ENCODE results near the gene UBE2O. TPM values are rescaled to one million over a fixed set of nuclear protein-coding genes. Genes with fewer than 3 reads are reported as not detected.

Gene UBE2O
- polyA plus RNA-seq, 1 of the 3 experiments (the other 2 are of a cell fraction) = 25.4 TPM

GRCh38 chr17:76398523-76399174 is 54.3 kb downstream of the UBE2O start:
- CTCF ChIA-PET = interaction anchor here (0.7 to 10.1 kb wide), 69 partner anchors 8 to 391 kb away, joined by 3 to 348 read pairs (median 8); partner anchors contain the start of genes AANAT, PRPSAP1, QRICH2 and RHBDF2
- TF ChIP-seq NRF1 (IDR thresholded peaks at IDR 0.05; ENCODE audit: low read depth, low read length) = no peak
- TF ChIP-seq GABPA (IDR thresholded peaks at IDR 0.05; ENCODE audit: low read depth) = no peak
- TF ChIP-seq CHD2 (IDR thresholded peaks at IDR 0.05; ENCODE audit: low read length, partially characterized antibody) = no peak
- TF ChIP-seq RFX5 (IDR thresholded peaks at IDR 0.05; ENCODE audit: low read length) = no peak
- TF ChIP-seq, protein P1, sequence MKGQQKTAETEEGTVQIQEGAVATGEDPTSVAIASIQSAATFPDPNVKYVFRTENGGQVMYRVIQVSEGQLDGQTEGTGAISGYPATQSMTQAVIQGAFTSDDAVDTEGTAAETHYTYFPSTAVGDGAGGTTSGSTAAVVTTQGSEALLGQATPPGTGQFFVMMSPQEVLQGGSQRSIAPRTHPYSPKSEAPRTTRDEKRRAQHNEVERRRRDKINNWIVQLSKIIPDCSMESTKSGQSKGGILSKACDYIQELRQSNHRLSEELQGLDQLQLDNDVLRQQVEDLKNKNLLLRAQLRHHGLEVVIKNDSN (IDR thresholded peaks at IDR 0.05; ENCODE audit: borderline replicate concordance, low read depth) = no peak
- TF ChIP-seq NFIC (IDR thresholded peaks at IDR 0.05; ENCODE audit: borderline replicate concordance) = no peak
- TF ChIP-seq YY1 (IDR thresholded peaks at IDR 0.05; ENCODE audit: low read depth) = no peak
- TF ChIP-seq FOXJ3 (CRISPR knock-in tag; IDR thresholded peaks at IDR 0.05) = no peak
- TF ChIP-seq MXI1 (IDR thresholded peaks at IDR 0.05; ENCODE audit: low read depth, low read length) = no peak
- TF ChIP-seq RCOR1 (IDR thresholded peaks at IDR 0.05; ENCODE audit: low read length) = no peak
- TF ChIP-seq MEF2A (IDR thresholded peaks at IDR 0.05; ENCODE audit: borderline replicate concordance, low read depth) = no peak
- TF ChIP-seq FOXM1 (IDR thresholded peaks at IDR 0.05; ENCODE audit: low read depth) = no peak
- TF ChIP-seq TCF12 (IDR thresholded peaks at IDR 0.05) = no peak
- TF ChIP-seq SMC3 (IDR thresholded peaks at IDR 0.05; ENCODE audit: low read depth, low read length) = no peak
- no peak for TF ChIP-seq EP300 (IDR thresholded peaks at IDR 0.05; ENCODE audit: borderline replicate concordance in 1 of 2, low read depth in 1 of 2, low read length in 1 of 2)

GRCh38 chr17:76397687-76398522 is 55.0 kb downstream of the UBE2O start:
- Histone ChIP-seq H3K27ac (ENCODE audit: low read depth in 2 of 2, low read length in 1 of 2) (no peak overlapping the region; a peak in 1 of 4 replicates), H3K4me1 (ENCODE audit: control insufficient read depth in 1 of 2, insufficient read depth in 2 of 2, low read depth in 1 of 2, low read length in 1 of 2) (peaks cover 0 to 3% of the 10 kb centered on the region in 2 experiments; a peak in 1 of 4 replicates), H3F3A (replicated peaks; ENCODE audit: insufficient read depth) (no peaks in the 10 kb centered on the region), H3K27me3 (ENCODE audit: insufficient read depth) (no peaks in the 10 kb centered on the region), H2AFZ (ENCODE audit: low read depth) (no peak overlapping the region), H3K4me2 (no peak overlapping the region), H3K9me3 (no peaks in the 10 kb centered on the region), H3K79me2 (ENCODE audit: insufficient read depth) (no peaks in the 10 kb centered on the region), H3K36me3 (replicated peaks in 1 of 2; ENCODE audit: control insufficient read depth in 1 of 2, insufficient read depth in 2 of 2, low read length in 1 of 2) (peaks cover 60 to 85% of the 10 kb centered on the region in 2 experiments), H3K9ac (no peak overlapping the region), H3K9me2 (no peaks in the 10 kb centered on the region), H3K4me3 (ENCODE audit: low read depth in 2 of 2, low read length in 1 of 2) (no peak overlapping the region; a peak in 1 of 4 replicates), H4K20me1 (ENCODE audit: insufficient read depth) (no peaks in the 10 kb centered on the region)
- WGBS (ENCODE audit: low lambda C conversion rate) = 24% methylated on average over 11 of the region's 16 CpGs
- DNase-seq = peak; percentile 92
- CTCF ChIA-PET = interaction anchor here (0.6 to 10.1 kb wide), 79 partner anchors 9 to 625 kb away, joined by 3 to 348 read pairs (median 5); partner anchors contain the start of genes AANAT, PRPSAP1, QRICH2 and RHBDF2
- POLR2A ChIA-PET = interaction anchor here (0.7 to 1.5 kb wide), 7 partner anchors 10 to 94 kb away, joined by 3 to 9 read pairs (median 3); partner anchors contain the start of genes PRPSAP1 and QRICH2
- TF ChIP-seq, protein P2, sequence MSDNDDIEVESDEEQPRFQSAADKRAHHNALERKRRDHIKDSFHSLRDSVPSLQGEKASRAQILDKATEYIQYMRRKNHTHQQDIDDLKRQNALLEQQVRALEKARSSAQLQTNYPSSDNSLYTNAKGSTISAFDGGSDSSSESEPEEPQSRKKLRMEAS (IDR thresholded peaks at IDR 0.05; ENCODE audit: low read depth) = no peak
- TF ChIP-seq FOSL2 (IDR thresholded peaks at IDR 0.05; ENCODE audit: borderline replicate concordance, low read depth) (no peak), SMC3 (IDR thresholded peaks at IDR 0.05; ENCODE audit: low read depth, low read length) (peak; percentile 99), CHD2 (IDR thresholded peaks at IDR 0.05; ENCODE audit: low read length, partially characterized antibody) (peak; percentile 46), TEAD4 (IDR thresholded peaks at IDR 0.05; ENCODE audit: borderline replicate concordance, insufficient read depth) (no peak), EP300 (IDR thresholded peaks at IDR 0.05; ENCODE audit: borderline replicate concordance in 1 of 2, low read depth in 1 of 2, low read length in 1 of 2) (no peak), YY1 (IDR thresholded peaks at IDR 0.05; ENCODE audit: low read depth) (no peak), SIN3A (IDR thresholded peaks at IDR 0.05; ENCODE audit: borderline replicate concordance, low read depth, low read length) (peak; percentile 31; the same call in 1 of the 2 replicates), POLR2AphosphoS5 (IDR thresholded peaks at IDR 0.05; ENCODE audit: low read depth, low read length) (no peak), MEF2A (IDR thresholded peaks at IDR 0.05; ENCODE audit: borderline replicate concordance, low read depth) (no peak)
- TF ChIP-seq, protein P3, sequence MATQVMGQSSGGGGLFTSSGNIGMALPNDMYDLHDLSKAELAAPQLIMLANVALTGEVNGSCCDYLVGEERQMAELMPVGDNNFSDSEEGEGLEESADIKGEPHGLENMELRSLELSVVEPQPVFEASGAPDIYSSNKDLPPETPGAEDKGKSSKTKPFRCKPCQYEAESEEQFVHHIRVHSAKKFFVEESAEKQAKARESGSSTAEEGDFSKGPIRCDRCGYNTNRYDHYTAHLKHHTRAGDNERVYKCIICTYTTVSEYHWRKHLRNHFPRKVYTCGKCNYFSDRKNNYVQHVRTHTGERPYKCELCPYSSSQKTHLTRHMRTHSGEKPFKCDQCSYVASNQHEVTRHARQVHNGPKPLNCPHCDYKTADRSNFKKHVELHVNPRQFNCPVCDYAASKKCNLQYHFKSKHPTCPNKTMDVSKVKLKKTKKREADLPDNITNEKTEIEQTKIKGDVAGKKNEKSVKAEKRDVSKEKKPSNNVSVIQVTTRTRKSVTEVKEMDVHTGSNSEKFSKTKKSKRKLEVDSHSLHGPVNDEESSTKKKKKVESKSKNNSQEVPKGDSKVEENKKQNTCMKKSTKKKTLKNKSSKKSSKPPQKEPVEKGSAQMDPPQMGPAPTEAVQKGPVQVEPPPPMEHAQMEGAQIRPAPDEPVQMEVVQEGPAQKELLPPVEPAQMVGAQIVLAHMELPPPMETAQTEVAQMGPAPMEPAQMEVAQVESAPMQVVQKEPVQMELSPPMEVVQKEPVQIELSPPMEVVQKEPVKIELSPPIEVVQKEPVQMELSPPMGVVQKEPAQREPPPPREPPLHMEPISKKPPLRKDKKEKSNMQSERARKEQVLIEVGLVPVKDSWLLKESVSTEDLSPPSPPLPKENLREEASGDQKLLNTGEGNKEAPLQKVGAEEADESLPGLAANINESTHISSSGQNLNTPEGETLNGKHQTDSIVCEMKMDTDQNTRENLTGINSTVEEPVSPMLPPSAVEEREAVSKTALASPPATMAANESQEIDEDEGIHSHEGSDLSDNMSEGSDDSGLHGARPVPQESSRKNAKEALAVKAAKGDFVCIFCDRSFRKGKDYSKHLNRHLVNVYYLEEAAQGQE (IDR thresholded peaks at IDR 0.05; ENCODE audit: low read depth, low read length) = no peak

More at GRCh38 chr17:76398523-76399174, 54.3 kb downstream of the UBE2O start:
- no peak overlapping the region for H3K4me3 ChIP-seq (ENCODE audit: low read depth in 2 of 2, low read length in 1 of 2)
- H3K36me3 ChIP-seq (replicated peaks in 1 of 2; ENCODE audit: control insufficient read depth in 1 of 2, insufficient read depth in 2 of 2, low read length in 1 of 2) = peaks cover 61 to 86% of the 10 kb centered on the region in 2 experiments
- WGBS (ENCODE audit: low lambda C conversion rate) = 82% methylated on average over 16 of the region's 20 CpGs
- no peak overlapping the region for H3K27ac ChIP-seq (ENCODE audit: low read depth in 2 of 2, low read length in 1 of 2)
- H3K9me2 ChIP-seq = no peaks in the 10 kb centered on the region
- DNase-seq = no peak
- H3F3A ChIP-seq (replicated peaks; ENCODE audit: insufficient read depth) = no peaks in the 10 kb centered on the region
- no peaks in the 10 kb centered on the region for H3K79me2 ChIP-seq (ENCODE audit: insufficient read depth)
- H3K9ac ChIP-seq = no peak overlapping the region
- H2AFZ ChIP-seq (ENCODE audit: low read depth) = no peak overlapping the region
- H3K9me3 ChIP-seq = no peaks in the 10 kb centered on the region
- H3K4me1 ChIP-seq (ENCODE audit: control insufficient read depth in 1 of 2, insufficient read depth in 2 of 2, low read depth in 1 of 2, low read length in 1 of 2) = peaks cover 0 to 3% of the 10 kb centered on the region in 2 experiments; a peak in 1 of 4 replicates
- no peak overlapping the region for H3K4me2 ChIP-seq
- POLR2A ChIA-PET = interaction anchor here (0.8 to 1.5 kb wide), 5 partner anchors 11 to 94 kb away, joined by 3 to 9 read pairs (median 3); partner anchors contain the start of gene QRICH2
- no peaks in the 10 kb centered on the region for H3K27me3 ChIP-seq (ENCODE audit: insufficient read depth)
- H4K20me1 ChIP-seq (ENCODE audit: insufficient read depth) = no peaks in the 10 kb centered on the region

Measured in SK-N-SH (cell line).